ENCODE data around the gene SH3RF3. TPM values are rescaled to one million over a fixed set of nuclear protein-coding genes. Genes with fewer than 3 reads are reported as not detected.

Gene SH3RF3
- total and polyA plus RNA-seq, 10 of the 15 experiments (the other 5 are each of a cell fraction or from before 2014, with no cell fraction given) = 0.08 to 8.8 (median 2.3) TPM

DNA sequence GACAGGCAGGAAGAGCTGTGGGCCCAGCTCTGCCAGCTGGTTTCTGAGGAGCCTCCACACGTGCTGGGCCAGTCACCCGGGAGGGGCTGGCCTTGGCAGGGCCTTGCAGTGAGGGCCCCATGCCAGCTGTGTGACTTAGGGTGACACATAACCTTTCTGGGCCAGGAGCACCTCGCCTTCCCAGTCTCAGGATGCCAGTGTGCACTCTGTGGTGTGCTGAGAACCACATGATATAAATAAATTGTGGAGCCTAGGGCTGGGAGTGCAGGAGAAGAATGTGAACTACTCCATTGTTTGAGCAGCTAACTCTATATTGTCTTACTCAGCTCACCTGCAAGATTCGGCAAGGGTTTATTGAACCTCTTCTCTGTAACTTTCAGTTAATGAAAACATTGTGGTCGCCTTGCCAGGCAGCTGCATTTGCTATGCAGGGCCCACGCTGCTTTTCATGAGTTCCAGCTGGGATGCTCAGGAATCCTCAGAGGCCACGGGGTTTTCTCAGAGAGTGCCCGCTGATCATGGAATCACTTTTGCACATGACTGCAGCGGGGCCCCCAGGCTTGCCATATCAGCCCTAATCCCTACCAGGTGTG, 222.3 kb downstream of the SH3RF3 start (continued):
- no peak for TF ChIP-seq CUX1 (IDR thresholded peaks at IDR 0.05; ENCODE audit: insufficient replicate concordance, low read depth, low read length)
- no peak for TF ChIP-seq RELB (IDR thresholded peaks at IDR 0.05; ENCODE audit: low read depth)
- no peak for TF ChIP-seq RAD21 (IDR thresholded peaks at IDR 0.05; ENCODE audit: insufficient read depth, low read depth, low read length)
- TF ChIP-seq MTA3 (IDR thresholded peaks at IDR 0.05; ENCODE audit: borderline replicate concordance, low read length) = no peak
- TF ChIP-seq HDAC6 (IDR thresholded peaks at IDR 0.05; ENCODE audit: unreplicated experiment) = no peak
- no peak for TF ChIP-seq CBX3 (IDR thresholded peaks at IDR 0.05; ENCODE audit: borderline replicate concordance, low read depth)
- TF ChIP-seq BCLAF1 (IDR thresholded peaks at IDR 0.05) = no peak
- no peak for TF ChIP-seq ZNF622 (IDR thresholded peaks at IDR 0.05)

Measured in GM12878 (cell line).